Activated CD4-positive, CD25-positive, alpha-beta regulatory T cell treated with anti-CD3 and anti-CD28 coated beads, Interleukin-2, amount 50 U/mL, for 24 hours (primary cell): ENCODE data around the gene APBA3.

Experiments used
- ATAC-seq, 2 donors: fragments of 150-1000 bp; cut with Tn5 transposase; one replicate each; pipeline ENCODE4 v1.10.0; 2021; ENCODE audit warnings: mild to moderate bottlenecking in 1 of 2, moderate library complexity in 1 of 2

The APBA3 gene

GRCh38 chr19:3761382-3762129, at the start of gene APBA3:
APBA3 (minus strand) TSS chr19:3761692; CDS start chr19:3760264, 1,428 bp downstream.
- peak; percentile 53 to 59 for ATAC-seq

- no peak for ATAC-seq
Observed at GRCh38 chr19:3810708-3811355, 49.3 kb upstream of the APBA3 start.

GRCh38 chr19:3809881-3810707, 48.6 kb upstream of the APBA3 start:
- no peak for ATAC-seq

- no peak for ATAC-seq
Observed at GRCh38 chr19:3808420-3809143, 47.1 kb upstream of the APBA3 start.

- no peak for ATAC-seq
Observed at GRCh38 chr19:3807574-3808354, 46.3 kb upstream of the APBA3 start.

- no peak for ATAC-seq
Observed at GRCh38 chr19:3807131-3807480, 45.6 kb upstream of the APBA3 start.

- ATAC-seq: no peak
Observed at GRCh38 chr19:3805859-3806258, 44.4 kb upstream of the APBA3 start.

GRCh38 chr19:3804429-3804828, 42.9 kb upstream of the APBA3 start:
- no peak for ATAC-seq

- no peak for ATAC-seq
Observed at GRCh38 chr19:3803986-3804385, 42.5 kb upstream of the APBA3 start.

GRCh38 chr19:3803114-3803888, 41.8 kb upstream of the APBA3 start:
- ATAC-seq: no peak

- peak; percentile 58 to 66 for ATAC-seq
Observed at GRCh38 chr19:3801412-3802096, 40.1 kb upstream of the APBA3 start.

- no peak for ATAC-seq
Observed at GRCh38 chr19:3800996-3801395, 39.5 kb upstream of the APBA3 start.

GRCh38 chr19:3798137-3798536, 36.6 kb upstream of the APBA3 start:
- peak in 1 of 2 donors; percentile 53 for ATAC-seq

GRCh38 chr19:3796358-3796757, 34.9 kb upstream of the APBA3 start:
- ATAC-seq: no peak

- no peak for ATAC-seq
Observed at GRCh38 chr19:3793799-3794198, 32.3 kb upstream of the APBA3 start.

GRCh38 chr19:3792114-3792513, 30.6 kb upstream of the APBA3 start:
- ATAC-seq: no peak

GRCh38 chr19:3790941-3791340, 29.4 kb upstream of the APBA3 start:
- ATAC-seq: no peak

GRCh38 chr19:3790209-3790734, 28.8 kb upstream of the APBA3 start:
- ATAC-seq: no peak

GRCh38 chr19:3788996-3789778, 27.7 kb upstream of the APBA3 start:
- ATAC-seq: no peak
